ENCODE data around the gene RAD51B. TPM values are rescaled to one million over a fixed set of nuclear protein-coding genes. Genes with fewer than 3 reads are reported as not detected.

The RAD51B gene
- total RNA-seq, 1 experiment from 2014 or later, result 16.7 TPM

- H3K4ac ChIP-seq (ENCODE audit: low read depth, low read length), result no peak overlapping the region
- no peaks in the 10 kb centered on the region for H3K23me2 ChIP-seq (ENCODE audit: insufficient read length, low read depth, low read length, poor library complexity, severe bottlenecking)
- no peaks in the 10 kb centered on the region for H3K36me3 Mint-ChIP-seq (ENCODE audit: insufficient read depth in 1 of 3, low read depth in 3 of 3)
- H3T11ph ChIP-seq (ENCODE audit: low read length), result no peak overlapping the region
- no peak overlapping the region for H3K4me3 Mint-ChIP-seq
- no peak overlapping the region for H4K91ac ChIP-seq (ENCODE audit: insufficient read length, low read depth, low read length)
- H3K23ac ChIP-seq (ENCODE audit: insufficient read length, low read depth, low read length), result no peak overlapping the region
- no peak overlapping the region for H4K5ac ChIP-seq (ENCODE audit: insufficient read length, low read depth, low read length)
- no peaks in the 10 kb centered on the region; a peak in 1 of 5 replicates for H3K9me3 Mint-ChIP-seq
- no peak overlapping the region for H3K56ac ChIP-seq (ENCODE audit: insufficient read length, low read depth, low read length)
- H3K4me2 ChIP-seq (ENCODE audit: insufficient read depth, insufficient read length, low read length), result no peak overlapping the region
- no peak overlapping the region for H2BK5ac ChIP-seq (ENCODE audit: insufficient read length, low read length)
- no peak overlapping the region for H2BK120ac ChIP-seq (ENCODE audit: low read depth, low read length, poor library complexity, severe bottlenecking)
- no peaks in the 10 kb centered on the region for H3K79me1 ChIP-seq (ENCODE audit: insufficient read depth, low read depth, low read length, poor library complexity, severe bottlenecking)
- H2AK5ac ChIP-seq (ENCODE audit: insufficient read length, low read length), result no peak overlapping the region
- DNase-seq, result no peak
- no peak overlapping the region for H3K27ac ChIP-seq (ENCODE audit: insufficient read length, low read depth, low read length)
- H4K8ac ChIP-seq (replicated peaks; ENCODE audit: insufficient read length, low read depth, low read length), result no peak overlapping the region
- peaks cover 4% of the 10 kb centered on the region; the same call in 1 of the 2 replicates for H3K4me1 ChIP-seq (ENCODE audit: insufficient read depth, low read length)
- no peak overlapping the region for H2BK12ac ChIP-seq (ENCODE audit: insufficient read length, low read depth, low read length)
- H4K20me1 ChIP-seq (ENCODE audit: control insufficient read depth, insufficient read depth, insufficient read length), result no peaks in the 10 kb centered on the region
- H3K9ac ChIP-seq (ENCODE audit: extremely low read depth, insufficient read length, low read length), result no peak overlapping the region
- H3K14ac ChIP-seq (ENCODE audit: insufficient read depth, low read length), result no peak overlapping the region
- H3K27me3 Mint-ChIP-seq (ENCODE audit: low read depth), result no peaks in the 10 kb centered on the region
- no peaks in the 10 kb centered on the region for H3K79me2 ChIP-seq (ENCODE audit: insufficient read depth, low read length)
- no peak overlapping the region for H2BK20ac ChIP-seq (ENCODE audit: low read depth, low read length, poor library complexity, severe bottlenecking)
- H2AFZ ChIP-seq (ENCODE audit: low read length), result no peak overlapping the region
- H3K27ac Mint-ChIP-seq, result peak overlapping the region in 1 of 3 experiments; percentile 52; a peak in 1 of 7 replicates
- no CpG with 5 or more reads among the region's 4 CpGs for WGBS (ENCODE audit: extremely low coverage, insufficient read length, low lambda C conversion rate)
- H3K4me1 Mint-ChIP-seq, result peaks cover 21% of the 10 kb centered on the region in 2 experiments
- H2BK15ac ChIP-seq (ENCODE audit: low read depth, low read length), result no peak overlapping the region
- TF ChIP-seq CTCF (conservative IDR thresholded peaks at IDR 0.05), result no peak
- H3K9me3 ChIP-seq (ENCODE audit: control insufficient read depth, low read depth, low read length), result no peaks in the 10 kb centered on the region
- no peaks in the 10 kb centered on the region for H3K27me3 ChIP-seq (ENCODE audit: insufficient read depth, low read length)
- no peak overlapping the region for H3K18ac ChIP-seq (ENCODE audit: insufficient read length, low read depth, low read length)
Observed at GRCh38 chr14:68514608-68515194, 695.1 kb downstream of the RAD51B start.
